ENCODE results near the gene DRD4.

DRD4 gene

DNA sequence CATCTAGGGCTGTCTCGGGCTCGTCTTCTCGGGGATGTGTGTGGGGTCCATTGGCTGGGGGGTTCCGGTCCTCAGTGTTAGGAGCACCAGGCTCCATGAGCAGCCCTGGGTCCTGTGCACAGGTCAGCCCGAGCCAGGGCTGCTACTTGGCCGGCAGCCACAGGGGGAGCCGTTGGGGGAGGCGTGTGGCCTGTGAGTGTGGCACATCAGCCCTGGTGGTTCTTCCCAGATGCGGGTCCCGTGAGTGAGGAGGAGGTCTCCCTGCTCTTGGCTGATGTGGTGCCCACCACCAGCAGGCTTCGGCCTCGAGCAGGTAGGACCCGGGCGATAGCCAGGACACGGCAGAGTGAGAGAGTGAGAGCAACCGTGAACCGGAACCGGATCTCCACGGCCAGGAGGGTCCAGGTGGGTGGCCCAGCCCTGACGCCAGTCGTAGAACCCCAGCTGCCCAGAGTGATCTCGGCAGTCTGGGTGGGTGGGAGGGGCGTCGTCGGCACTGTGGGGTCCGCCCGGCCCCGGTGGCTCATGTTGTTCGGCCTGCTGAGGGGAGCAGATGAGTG is 39.8 kb upstream of the DRD4 start:
- H2AFZ ChIP-seq: no peak overlapping the region
- no peak overlapping the region for H3K4me2 ChIP-seq (ENCODE audit: low read length)
- no peaks in the 10 kb centered on the region for H3K9me3 ChIP-seq (ENCODE audit: control insufficient read depth, low read length)
- no peak overlapping the region for H3K27ac ChIP-seq
- H3K9ac ChIP-seq: no peak overlapping the region
- H3K4me1 ChIP-seq: no peaks in the 10 kb centered on the region
- H3K79me2 ChIP-seq: peaks cover 2% of the 10 kb centered on the region
- H3K27me3 ChIP-seq (ENCODE audit: control insufficient read depth, insufficient read depth, low read length): no peaks in the 10 kb centered on the region
- no peaks in the 10 kb centered on the region for H3K36me3 ChIP-seq (ENCODE audit: control insufficient read depth, insufficient read depth, low read length)
- H3K4me3 ChIP-seq (ENCODE audit: low read depth, low read length): no peak overlapping the region
- TF ChIP-seq, protein P1, sequence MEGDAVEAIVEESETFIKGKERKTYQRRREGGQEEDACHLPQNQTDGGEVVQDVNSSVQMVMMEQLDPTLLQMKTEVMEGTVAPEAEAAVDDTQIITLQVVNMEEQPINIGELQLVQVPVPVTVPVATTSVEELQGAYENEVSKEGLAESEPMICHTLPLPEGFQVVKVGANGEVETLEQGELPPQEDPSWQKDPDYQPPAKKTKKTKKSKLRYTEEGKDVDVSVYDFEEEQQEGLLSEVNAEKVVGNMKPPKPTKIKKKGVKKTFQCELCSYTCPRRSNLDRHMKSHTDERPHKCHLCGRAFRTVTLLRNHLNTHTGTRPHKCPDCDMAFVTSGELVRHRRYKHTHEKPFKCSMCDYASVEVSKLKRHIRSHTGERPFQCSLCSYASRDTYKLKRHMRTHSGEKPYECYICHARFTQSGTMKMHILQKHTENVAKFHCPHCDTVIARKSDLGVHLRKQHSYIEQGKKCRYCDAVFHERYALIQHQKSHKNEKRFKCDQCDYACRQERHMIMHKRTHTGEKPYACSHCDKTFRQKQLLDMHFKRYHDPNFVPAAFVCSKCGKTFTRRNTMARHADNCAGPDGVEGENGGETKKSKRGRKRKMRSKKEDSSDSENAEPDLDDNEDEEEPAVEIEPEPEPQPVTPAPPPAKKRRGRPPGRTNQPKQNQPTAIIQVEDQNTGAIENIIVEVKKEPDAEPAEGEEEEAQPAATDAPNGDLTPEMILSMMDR (IDR thresholded peaks at IDR 0.05): no peak

DNA sequence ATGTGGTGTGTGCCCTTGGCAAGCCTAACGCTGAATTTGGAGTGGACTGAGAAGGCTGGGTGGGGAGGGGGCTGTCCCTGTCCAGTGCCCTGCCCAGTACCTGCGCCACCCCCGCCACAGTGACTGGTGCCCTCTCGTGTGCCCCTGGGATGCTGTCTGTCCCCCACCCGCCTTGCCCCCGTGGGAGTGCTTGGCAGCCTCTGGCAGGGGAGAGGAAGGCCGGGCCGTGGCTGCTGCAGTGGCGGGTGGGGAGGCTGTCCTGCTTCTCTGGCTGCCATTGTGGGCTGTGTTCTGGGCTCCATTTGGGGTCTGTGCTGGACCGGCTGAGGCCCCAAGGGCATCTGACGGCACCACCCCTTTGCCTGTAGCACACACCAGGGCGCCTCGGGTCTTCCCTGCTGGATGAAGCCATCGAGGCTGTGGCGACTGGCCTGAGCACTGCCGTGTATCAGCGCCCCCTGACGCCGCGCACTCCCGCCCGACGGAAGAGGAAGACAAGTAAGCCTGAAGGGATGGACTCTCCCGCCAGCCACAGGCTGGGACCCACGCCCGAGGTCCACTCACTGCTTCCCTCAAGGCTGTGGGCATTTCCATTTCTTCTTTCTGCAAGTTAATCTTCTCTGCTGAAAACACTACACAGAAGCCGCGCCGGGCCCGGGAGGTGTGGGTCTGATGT is 38.9 kb upstream of the DRD4 start:
- TF ChIP-seq, protein P1 (IDR thresholded peaks at IDR 0.05): no peak
- no peaks in the 10 kb centered on the region for H3K27me3 ChIP-seq (ENCODE audit: control insufficient read depth, insufficient read depth, low read length)
- no peak overlapping the region for H3K4me2 ChIP-seq (ENCODE audit: low read length)
- H3K9me3 ChIP-seq (ENCODE audit: control insufficient read depth, low read length): no peaks in the 10 kb centered on the region
- no peak overlapping the region for H3K27ac ChIP-seq
- no peak overlapping the region for H2AFZ ChIP-seq
- no peaks in the 10 kb centered on the region for H3K4me1 ChIP-seq
- peaks cover 2% of the 10 kb centered on the region for H3K79me2 ChIP-seq
- no peak overlapping the region for H3K9ac ChIP-seq
- no peak overlapping the region for H3K4me3 ChIP-seq (ENCODE audit: low read depth, low read length)
- no peaks in the 10 kb centered on the region for H3K36me3 ChIP-seq (ENCODE audit: control insufficient read depth, insufficient read depth, low read length)

DNA sequence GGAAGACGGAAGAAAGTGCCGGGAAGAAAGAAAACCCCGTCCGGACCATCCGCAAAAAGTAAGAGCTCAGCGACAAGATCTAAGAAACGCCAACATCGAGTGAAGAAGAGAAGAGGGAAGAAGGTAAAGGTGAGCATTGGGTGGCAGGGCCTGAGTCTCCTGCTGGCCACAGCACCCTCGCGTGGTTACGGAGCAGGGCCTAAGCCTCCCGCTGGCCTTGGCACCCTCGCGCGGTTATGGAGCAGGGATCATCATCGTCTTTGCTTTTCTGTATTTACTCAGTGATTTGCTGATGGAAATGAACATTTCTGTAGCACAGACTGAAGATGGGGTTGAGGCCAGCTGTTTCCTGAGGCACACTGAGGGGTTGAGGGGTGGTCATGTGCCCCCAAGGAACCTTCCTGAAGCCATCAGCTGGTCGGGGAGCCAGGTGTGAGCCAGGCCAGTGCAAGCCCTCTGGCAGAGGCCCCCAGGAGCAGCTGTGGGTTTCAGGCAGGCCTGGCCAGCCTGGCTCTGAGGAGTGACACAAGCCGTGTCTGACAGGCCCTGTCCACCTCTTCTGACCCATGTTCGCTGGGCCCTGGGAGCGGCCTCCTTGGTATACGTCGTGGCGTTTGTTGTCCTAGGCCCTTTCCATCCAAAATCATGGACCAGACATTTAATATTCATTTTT is 35.4 kb upstream of the DRD4 start:
- TF ChIP-seq, protein P1 (IDR thresholded peaks at IDR 0.05): no peak
- no peaks in the 10 kb centered on the region for H3K27me3 ChIP-seq (ENCODE audit: control insufficient read depth, insufficient read depth, low read length)
- H3K4me2 ChIP-seq (ENCODE audit: low read length): no peak overlapping the region
- no peak overlapping the region for H3K9ac ChIP-seq
- no peak overlapping the region for H3K27ac ChIP-seq
- H3K4me1 ChIP-seq: no peaks in the 10 kb centered on the region
- H3K36me3 ChIP-seq (ENCODE audit: control insufficient read depth, insufficient read depth, low read length): no peaks in the 10 kb centered on the region
- no peak overlapping the region for H2AFZ ChIP-seq
- no peak overlapping the region for H3K4me3 ChIP-seq (ENCODE audit: low read depth, low read length)
- no peaks in the 10 kb centered on the region for H3K9me3 ChIP-seq (ENCODE audit: control insufficient read depth, low read length)
- H3K79me2 ChIP-seq: no peaks in the 10 kb centered on the region

DNA sequence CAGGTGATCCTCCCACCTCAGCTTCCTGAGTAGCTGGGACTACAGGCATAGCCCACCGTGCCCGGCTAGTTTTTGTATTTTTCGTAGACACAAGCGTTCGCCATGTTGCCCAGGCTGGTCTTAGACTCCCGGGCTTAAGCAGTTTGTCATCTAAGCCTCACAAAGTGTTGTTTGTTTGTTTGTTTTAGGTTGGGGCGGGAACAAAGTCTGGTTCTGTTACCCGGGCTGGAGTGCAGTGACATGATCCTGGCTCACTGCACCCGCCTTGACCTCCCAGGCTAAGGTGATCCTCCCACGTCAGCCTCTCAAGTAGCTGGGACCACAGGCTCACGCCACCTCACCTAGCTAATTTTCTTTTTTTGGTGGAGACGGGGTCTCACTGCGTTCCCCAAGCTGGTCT is 33.9 kb upstream of the DRD4 start:
- H3K4me2 ChIP-seq (ENCODE audit: low read length): no peak overlapping the region
- no peaks in the 10 kb centered on the region for H3K4me1 ChIP-seq
- no peak overlapping the region for H3K4me3 ChIP-seq (ENCODE audit: low read depth, low read length)
- H3K9me3 ChIP-seq (ENCODE audit: control insufficient read depth, low read length): no peaks in the 10 kb centered on the region
- TF ChIP-seq, protein P1 (IDR thresholded peaks at IDR 0.05): no peak
- H3K27me3 ChIP-seq (ENCODE audit: control insufficient read depth, insufficient read depth, low read length): no peaks in the 10 kb centered on the region
- no peaks in the 10 kb centered on the region for H3K79me2 ChIP-seq
- no peaks in the 10 kb centered on the region for H3K36me3 ChIP-seq (ENCODE audit: control insufficient read depth, insufficient read depth, low read length)
- no peak overlapping the region for H3K9ac ChIP-seq
- H3K27ac ChIP-seq: no peak overlapping the region
- no peak overlapping the region for H2AFZ ChIP-seq

Measured in parathyroid adenoma (tissue), 2 donors.